AG04450 (cell line): ENCODE results near the gene PLCG2. TPM values are rescaled to one million over a fixed set of nuclear protein-coding genes. Genes with fewer than 3 reads are reported as not detected.

Source experiments
- CTCF ChIA-PET: fragments of 300-600, 350-600 bp; formaldehyde crosslinking; extraction: SDS; loops from one replicate; lab custom pipeline; 2022; ENCODE audit warnings: antibody characterized with exemption, inconsistent platforms; lab: Charles Lee
- POLR2A ChIA-PET: fragments of 350-600 bp; formaldehyde crosslinking; extraction: SDS; loops from one replicate; lab custom pipeline; 2021; ENCODE audit warnings: antibody characterized with exemption, inconsistent platforms; lab: Yijun Ruan, JAX
- DNase-seq: peaks from one replicate; pipeline ENCODE4 v3.0.0-alpha.2; 2011; ENCODE audit warnings: low read depth, low spot score
- H3K27ac ChIP-seq: one replicate; pipeline ENCODE4 v1.5.1; 2012; ENCODE audit warnings: low read depth, low read length, control low read depth
- H3K27me3 ChIP-seq: one replicate; pipeline ENCODE4 v1.6.0; 2012; ENCODE audit warnings: low read length; ENCODE audit not compliant: control insufficient read depth, insufficient read depth
- H3K4me3 ChIP-seq: 2 replicates; pipeline ENCODE4 v1.5.1; 2011; ENCODE audit warnings: mild to moderate bottlenecking, low read depth, low read length, control low read depth
- H3K9me3 ChIP-seq: 2 replicates; pipeline ENCODE4 v1.5.1; 2012; ENCODE audit warnings: low read length; ENCODE audit not compliant: control insufficient read depth, insufficient read depth
- polyA plus RNA-seq: library from polyadenylated mRNA; depleted of rRNA; stranded (reverse); fragments of >200 nt; gene quantifications from 2 replicates; pipeline ENCODE4 v1.2.3, GENCODE V29; 2011
- TF ChIP-seq, protein P1 (sequence below): IDR thresholded peaks from 2 replicates; pipeline ENCODE4 v1.5.1; 2011; ENCODE audit warnings: low read depth, low read length, control low read depth, inconsistent platforms

Gene PLCG2
- polyA plus RNA-seq, 1 experiment = 0.16 TPM

- no peaks in the 10 kb centered on the region for H3K9me3 ChIP-seq
- POLR2A ChIA-PET = no interaction called here
- CTCF ChIA-PET = interaction anchor here (1.8 kb wide), 1 partner anchor 291 kb away, joined by 8 read pairs; no protein-coding TSS in a partner anchor
- no peak overlapping the region for H3K4me3 ChIP-seq
- H3K27me3 ChIP-seq = peaks cover 3% of the 10 kb centered on the region
- no peak for DNase-seq
- H3K27ac ChIP-seq = no peak overlapping the region
- TF ChIP-seq, protein P1, sequence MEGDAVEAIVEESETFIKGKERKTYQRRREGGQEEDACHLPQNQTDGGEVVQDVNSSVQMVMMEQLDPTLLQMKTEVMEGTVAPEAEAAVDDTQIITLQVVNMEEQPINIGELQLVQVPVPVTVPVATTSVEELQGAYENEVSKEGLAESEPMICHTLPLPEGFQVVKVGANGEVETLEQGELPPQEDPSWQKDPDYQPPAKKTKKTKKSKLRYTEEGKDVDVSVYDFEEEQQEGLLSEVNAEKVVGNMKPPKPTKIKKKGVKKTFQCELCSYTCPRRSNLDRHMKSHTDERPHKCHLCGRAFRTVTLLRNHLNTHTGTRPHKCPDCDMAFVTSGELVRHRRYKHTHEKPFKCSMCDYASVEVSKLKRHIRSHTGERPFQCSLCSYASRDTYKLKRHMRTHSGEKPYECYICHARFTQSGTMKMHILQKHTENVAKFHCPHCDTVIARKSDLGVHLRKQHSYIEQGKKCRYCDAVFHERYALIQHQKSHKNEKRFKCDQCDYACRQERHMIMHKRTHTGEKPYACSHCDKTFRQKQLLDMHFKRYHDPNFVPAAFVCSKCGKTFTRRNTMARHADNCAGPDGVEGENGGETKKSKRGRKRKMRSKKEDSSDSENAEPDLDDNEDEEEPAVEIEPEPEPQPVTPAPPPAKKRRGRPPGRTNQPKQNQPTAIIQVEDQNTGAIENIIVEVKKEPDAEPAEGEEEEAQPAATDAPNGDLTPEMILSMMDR = 0 out of 2 replicates have a peak, but pooled peaks have one; percentile 1
These were observed 160.3 kb downstream of the PLCG2 start for GRCh38 chr16:81939164-81940056.

DNA sequence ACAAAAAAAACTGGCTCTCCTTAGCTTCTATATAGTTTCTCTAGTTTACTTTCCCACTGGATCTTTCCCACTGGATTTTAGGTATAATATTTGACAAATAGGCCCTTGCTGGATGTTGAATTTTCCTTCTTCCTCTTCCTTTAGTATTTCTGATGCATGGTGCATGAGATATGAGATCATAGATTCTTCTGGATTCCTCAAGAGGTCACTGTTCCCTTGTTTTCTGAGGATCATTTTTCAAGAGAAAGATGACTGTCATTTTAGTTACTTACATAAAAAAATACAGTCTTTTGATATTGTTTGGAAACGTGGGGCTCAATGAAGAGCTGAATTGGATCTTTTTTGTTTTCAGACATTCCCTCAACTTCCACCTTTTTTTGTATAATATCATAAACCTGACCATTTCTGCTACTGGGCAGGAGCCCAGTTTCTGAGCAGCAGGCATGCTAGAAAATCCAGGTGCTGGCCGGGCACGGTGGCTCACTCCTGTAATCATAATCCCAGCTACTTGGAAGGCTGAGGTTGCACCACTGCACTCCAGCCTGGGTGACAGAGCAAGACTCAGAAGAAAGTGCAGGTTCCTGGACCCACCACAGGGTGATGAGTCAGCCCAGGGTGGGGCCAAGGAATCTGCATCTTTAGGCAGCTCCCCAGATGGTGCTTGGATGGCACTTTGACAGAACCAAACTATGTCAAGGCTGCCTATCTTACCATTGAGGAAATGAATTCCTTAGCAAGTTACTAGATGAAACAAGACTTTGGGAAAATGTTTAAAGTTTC lies 161.9 kb downstream of the PLCG2 start:
- CTCF ChIA-PET = interaction anchor here (0.7 to 3.7 kb wide), 14 partner anchors 10 to 703 kb away, joined by 3 to 90 read pairs (median 4); no protein-coding TSS in a partner anchor
- DNase-seq = peak; percentile 2
- H3K27ac ChIP-seq = no peak overlapping the region
- POLR2A ChIA-PET = no interaction called here
- no peaks in the 10 kb centered on the region for H3K27me3 ChIP-seq
- TF ChIP-seq, protein P1 = peak; percentile 51
- H3K4me3 ChIP-seq = no peak overlapping the region
- no peaks in the 10 kb centered on the region for H3K9me3 ChIP-seq

- Histone ChIP-seq H3K9me3 (no peaks in the 10 kb centered on the region), H3K27ac (no peak overlapping the region), H3K27me3 (no peaks in the 10 kb centered on the region), H3K4me3 (no peak overlapping the region)
- DNase-seq = no peak
- TF ChIP-seq, protein P1 = no peak
- ChIA-PET CTCF (interaction anchor here (1.1 to 3.7 kb wide), 3 partner anchors 289 to 409 kb away, joined by 4 to 90 read pairs (median 6); no protein-coding TSS in a partner anchor), POLR2A (no interaction called here)
These were observed 163.0 kb downstream of the PLCG2 start for GRCh38 chr16:81942007-81942601.

GRCh38 chr16:81945665-81946064 lies 166.6 kb downstream of the PLCG2 start:
- Histone ChIP-seq H3K9me3 (no peaks in the 10 kb centered on the region), H3K4me3 (no peak overlapping the region), H3K27me3 (no peaks in the 10 kb centered on the region), H3K27ac (no peak overlapping the region)
- CTCF ChIA-PET = no interaction called here
- POLR2A ChIA-PET = no interaction called here
- no peak for DNase-seq
- TF ChIP-seq, protein P1 = no peak
